ENCODE measurements around the gene ZNG1F.
"Not testable (repeated sequence)": the region's sequence is repeated elsewhere in the genome, so short reads cannot be mapped to it uniquely, and the experiment has no call there.

The ZNG1F gene

GRCh38 chr9:41123396-41123795, 65.7 kb downstream of the ZNG1F start:
- not testable (repeated sequence) for DNase-seq (ENCODE audit: low spot score)

GRCh38 chr9:41120696-41121095, 68.4 kb downstream of the ZNG1F start:
- not testable (repeated sequence) for DNase-seq (ENCODE audit: low spot score)

GRCh38 chr9:41119719-41120118, 69.4 kb downstream of the ZNG1F start:
- DNase-seq (ENCODE audit: low spot score), result not testable (repeated sequence)

GRCh38 chr9:41119311-41119710, 69.8 kb downstream of the ZNG1F start:
- not testable (repeated sequence) for DNase-seq (ENCODE audit: low spot score)

GRCh38 chr9:41113348-41113747, 75.8 kb downstream of the ZNG1F start:
- not testable (repeated sequence) for DNase-seq (ENCODE audit: low spot score)

GRCh38 chr9:41111414-41111813, 77.7 kb downstream of the ZNG1F start:
- not testable (repeated sequence) for DNase-seq (ENCODE audit: low spot score)

- not testable (repeated sequence) for DNase-seq (ENCODE audit: low spot score)
Measured at GRCh38 chr9:41110913-41111312, 78.2 kb downstream of the ZNG1F start.

- not testable (repeated sequence) for DNase-seq (ENCODE audit: low spot score)
Measured at GRCh38 chr9:41109253-41109652, 79.9 kb downstream of the ZNG1F start.

- DNase-seq (ENCODE audit: low spot score), result not testable (repeated sequence)
Measured at GRCh38 chr9:41108816-41109215, 80.3 kb downstream of the ZNG1F start.

GRCh38 chr9:41106472-41107116, 82.5 kb downstream of the ZNG1F start:
- not testable (repeated sequence) for DNase-seq (ENCODE audit: low spot score)

- not testable (repeated sequence) for DNase-seq (ENCODE audit: low spot score)
Measured at GRCh38 chr9:41105557-41106253, 83.4 kb downstream of the ZNG1F start.

GRCh38 chr9:41104542-41104941, 84.6 kb downstream of the ZNG1F start:
- DNase-seq (ENCODE audit: low spot score), result not testable (repeated sequence)

- DNase-seq (ENCODE audit: low spot score), result not testable (repeated sequence)
Measured at GRCh38 chr9:41100508-41100907, 88.6 kb downstream of the ZNG1F start.

- DNase-seq (ENCODE audit: low spot score), result not testable (repeated sequence)
Measured at GRCh38 chr9:41098759-41099158, 90.4 kb downstream of the ZNG1F start.

- DNase-seq (ENCODE audit: low spot score), result not testable (repeated sequence)
Measured at GRCh38 chr9:41095060-41095459, 94.1 kb downstream of the ZNG1F start.

- not testable (repeated sequence) for DNase-seq (ENCODE audit: low spot score)
Measured at GRCh38 chr9:41094010-41094773, 94.9 kb downstream of the ZNG1F start.

- DNase-seq (ENCODE audit: low spot score), result not testable (repeated sequence)
Measured at GRCh38 chr9:41090922-41091321, 98.2 kb downstream of the ZNG1F start.

GRCh38 chr9:41090386-41090785, 98.7 kb downstream of the ZNG1F start:
- DNase-seq (ENCODE audit: low spot score), result not testable (repeated sequence)

- not testable (repeated sequence) for DNase-seq (ENCODE audit: low spot score)
Measured at GRCh38 chr9:41088450-41089059, 100.6 kb downstream of the ZNG1F start.

- not testable (repeated sequence) for DNase-seq (ENCODE audit: low spot score)
Measured at GRCh38 chr9:41087929-41088328, 101.2 kb downstream of the ZNG1F start.

GRCh38 chr9:41087157-41087780, 101.8 kb downstream of the ZNG1F start:
- DNase-seq (ENCODE audit: low spot score), result not testable (repeated sequence)

GRCh38 chr9:41086685-41087084, 102.4 kb downstream of the ZNG1F start:
- not testable (repeated sequence) for DNase-seq (ENCODE audit: low spot score)

All from hepatic stellate cell (primary cell).